22Rv1 (cell line): ENCODE measurements around the gene HOXD3.

Experiments used
- ZFX ChIP-seq: fragments of 450-650 bp; IDR thresholded peaks from 2 replicates; pipeline ENCODE4 v1.6.1; 2017; ENCODE audit warnings: antibody characterized with exemption, borderline replicate concordance
- TF ChIP-seq, protein P1 (sequence below): fragments of 450-650 bp; IDR thresholded peaks from 2 replicates; pipeline ENCODE4 v1.5.1; 2017; ENCODE audit warnings: mild to moderate bottlenecking

DNA sequence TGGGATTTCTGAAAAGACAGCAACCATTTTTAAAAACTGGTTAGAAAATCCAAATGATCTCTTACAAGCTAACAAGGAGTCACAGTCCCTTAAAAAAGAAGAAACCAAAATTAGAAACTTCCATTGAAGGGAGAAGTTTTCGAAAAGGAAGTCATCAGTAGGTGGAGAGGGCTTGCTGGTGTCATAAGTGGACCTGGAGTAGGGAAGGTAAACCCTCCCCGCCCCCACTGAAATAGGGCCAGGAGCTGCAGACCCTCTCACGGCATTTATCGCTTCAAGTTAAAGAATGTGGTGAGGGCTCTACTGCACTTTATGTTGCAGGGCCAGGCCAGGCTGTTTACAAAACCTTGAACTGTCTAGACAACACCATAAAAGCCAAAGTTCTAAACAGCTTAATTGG is 47.2 kb upstream of the HOXD3 start:
- TF ChIP-seq, protein P1, sequence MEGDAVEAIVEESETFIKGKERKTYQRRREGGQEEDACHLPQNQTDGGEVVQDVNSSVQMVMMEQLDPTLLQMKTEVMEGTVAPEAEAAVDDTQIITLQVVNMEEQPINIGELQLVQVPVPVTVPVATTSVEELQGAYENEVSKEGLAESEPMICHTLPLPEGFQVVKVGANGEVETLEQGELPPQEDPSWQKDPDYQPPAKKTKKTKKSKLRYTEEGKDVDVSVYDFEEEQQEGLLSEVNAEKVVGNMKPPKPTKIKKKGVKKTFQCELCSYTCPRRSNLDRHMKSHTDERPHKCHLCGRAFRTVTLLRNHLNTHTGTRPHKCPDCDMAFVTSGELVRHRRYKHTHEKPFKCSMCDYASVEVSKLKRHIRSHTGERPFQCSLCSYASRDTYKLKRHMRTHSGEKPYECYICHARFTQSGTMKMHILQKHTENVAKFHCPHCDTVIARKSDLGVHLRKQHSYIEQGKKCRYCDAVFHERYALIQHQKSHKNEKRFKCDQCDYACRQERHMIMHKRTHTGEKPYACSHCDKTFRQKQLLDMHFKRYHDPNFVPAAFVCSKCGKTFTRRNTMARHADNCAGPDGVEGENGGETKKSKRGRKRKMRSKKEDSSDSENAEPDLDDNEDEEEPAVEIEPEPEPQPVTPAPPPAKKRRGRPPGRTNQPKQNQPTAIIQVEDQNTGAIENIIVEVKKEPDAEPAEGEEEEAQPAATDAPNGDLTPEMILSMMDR = no peak
- TF ChIP-seq ZFX = no peak
